Neural cell (in vitro differentiated cells): ENCODE data around the gene ZIC4. TPM values are rescaled to one million over a fixed set of nuclear protein-coding genes. Genes with fewer than 3 reads are reported as not detected.

Experiments used
- H2AFZ ChIP-seq: fragments of 200-600, 300-800 bp; sonication (generic), shearing (Covaris generic); 2 replicates; pipeline ENCODE4 v1.6.0; 2014; ENCODE audit warnings: low read depth, mild to moderate bottlenecking, antibody characterized with exemption, low read length, moderate library complexity
- H3F3A ChIP-seq: fragments of 200-600 bp; shearing (Covaris generic); 2 replicates; pipeline ENCODE4 v1.6.1; 2016; ENCODE audit warnings: mild to moderate bottlenecking, moderate library complexity, mixed read lengths, antibody characterized with exemption, low read length; ENCODE audit not compliant: insufficient read depth, poor library complexity, severe bottlenecking
- H3K27ac ChIP-seq: fragments of 200-600, 300-800 bp; sonication (generic), shearing (Covaris generic); 2 replicates; pipeline ENCODE4 v1.5.1; 2014; ENCODE audit warnings: mild to moderate bottlenecking, low read length, moderate library complexity
- H3K27me3 ChIP-seq: fragments of 300-800, 200-600 bp; sonication (generic), shearing (Covaris generic); 2 replicates; pipeline ENCODE4 v1.6.0; 2014; ENCODE audit warnings: mild to moderate bottlenecking, low read depth, low read length, moderate library complexity; ENCODE audit not compliant: insufficient read depth
- H3K36me3 ChIP-seq: fragments of 300-800, 200-600 bp; sonication (generic), shearing (Covaris generic); 2 replicates; pipeline ENCODE4 v1.5.1; 2014; ENCODE audit warnings: mild to moderate bottlenecking, antibody characterized with exemption, low read length, moderate library complexity; ENCODE audit not compliant: insufficient read depth
- H3K4me2 ChIP-seq: fragments of 300-800, 200-600 bp; sonication (generic), shearing (Covaris generic); 2 replicates; pipeline ENCODE4 v1.6.0; 2014; ENCODE audit warnings: mild to moderate bottlenecking, low read length
- H3K4me3 ChIP-seq: fragments of 300-800, 200-600 bp; sonication (generic), shearing (Covaris generic); 2 replicates; pipeline ENCODE4 v1.5.1; 2014; ENCODE audit warnings: mild to moderate bottlenecking, low read length, moderate library complexity
- H3K79me2 ChIP-seq: fragments of 200-600 bp; shearing (Covaris generic); replicated peaks from 2 replicates; pipeline ENCODE4 v1.6.0; 2014; ENCODE audit warnings: mild to moderate bottlenecking, low read length, moderate library complexity; ENCODE audit not compliant: insufficient read depth
- H3K9ac ChIP-seq: fragments of 300-800, 200-600 bp; sonication (generic), shearing (Covaris generic); 2 replicates; pipeline ENCODE4 v1.6.1; 2016; ENCODE audit warnings: mild to moderate bottlenecking, low read length, mixed read lengths
- H3K9me2 ChIP-seq: fragments of 200-600 bp; shearing (Covaris generic); 2 replicates; pipeline ENCODE4 v1.6.1; 2016; ENCODE audit warnings: mild to moderate bottlenecking, low read length, mixed read lengths; ENCODE audit not compliant: insufficient read depth
- H3K9me3 ChIP-seq: fragments of 200-600, 300-800 bp; sonication (generic), shearing (Covaris generic); 2 replicates; pipeline ENCODE4 v1.6.1; 2016; ENCODE audit warnings: mild to moderate bottlenecking, mixed run types, low read length, moderate library complexity, mixed read lengths
- H4K20me1 ChIP-seq: fragments of 200-600 bp; shearing (Covaris generic); 2 replicates; pipeline ENCODE4 v1.6.1; 2016; ENCODE audit warnings: mild to moderate bottlenecking, mixed run types; ENCODE audit not compliant: insufficient read depth
- CTCF ChIP-seq: fragments of 450-650 bp; IDR thresholded peaks from 2 replicates; pipeline ENCODE4 v1.5.1; 2014; ENCODE audit warnings: antibody characterized with exemption, mild to moderate bottlenecking, moderate library complexity; ENCODE audit not compliant: poor library complexity, severe bottlenecking
- EP300 ChIP-seq: fragments of 450-650 bp; conservative IDR thresholded peaks from 2 replicates; pipeline ENCODE4 v1.6.1; 2014; ENCODE audit warnings: antibody characterized with exemption, mild to moderate bottlenecking, moderate library complexity; ENCODE audit not compliant: poor library complexity, severe bottlenecking
- EZH2 ChIP-seq: fragments of 200-600, 300-800 bp; shearing (Covaris generic), sonication (generic); IDR thresholded peaks from 2 replicates; pipeline ENCODE4 v1.6.1; 2014; ENCODE audit warnings: antibody characterized with exemption, low read length, borderline replicate concordance, mild to moderate bottlenecking; ENCODE audit not compliant: insufficient read depth, poor library complexity, severe bottlenecking
- MXI1 ChIP-seq: fragments of 450-650 bp; conservative IDR thresholded peaks from 2 replicates; pipeline ENCODE4 v1.6.1; 2014; ENCODE audit warnings: antibody characterized with exemption, mild to moderate bottlenecking; ENCODE audit not compliant: poor library complexity, severe bottlenecking
- POLR2AphosphoS5 ChIP-seq: IDR thresholded peaks from 2 replicates; pipeline ENCODE4 v1.6.1; 2012
- RAD21 ChIP-seq: fragments of 450-650 bp; conservative IDR thresholded peaks from 2 replicates; pipeline ENCODE4 v1.6.1; 2014; ENCODE audit warnings: antibody characterized with exemption, mild to moderate bottlenecking, moderate library complexity
- SMC3 ChIP-seq: fragments of 450-650 bp; conservative IDR thresholded peaks from 2 replicates; pipeline ENCODE4 v1.6.1; 2014; ENCODE audit warnings: antibody characterized with exemption, mild to moderate bottlenecking, moderate library complexity; ENCODE audit not compliant: poor library complexity
- TAF1 ChIP-seq: IDR thresholded peaks from 2 replicates; pipeline ENCODE4 v1.6.1; 2012; ENCODE audit warnings: low read depth
- polyA plus RNA-seq: library from polyadenylated mRNA; depleted of rRNA; stranded (reverse); fragments of >200 nt; gene quantifications from 2 replicates; pipeline ENCODE4 v1.2.3, GENCODE V29; 2014
- TF ChIP-seq, protein P1 (sequence below): IDR thresholded peaks from 2 replicates; pipeline ENCODE4 v1.6.1; 2012; ENCODE audit warnings: borderline replicate concordance

The ZIC4 gene
- polyA plus RNA-seq, 1 donor from 2014 or later: 8.6 TPM

DNA sequence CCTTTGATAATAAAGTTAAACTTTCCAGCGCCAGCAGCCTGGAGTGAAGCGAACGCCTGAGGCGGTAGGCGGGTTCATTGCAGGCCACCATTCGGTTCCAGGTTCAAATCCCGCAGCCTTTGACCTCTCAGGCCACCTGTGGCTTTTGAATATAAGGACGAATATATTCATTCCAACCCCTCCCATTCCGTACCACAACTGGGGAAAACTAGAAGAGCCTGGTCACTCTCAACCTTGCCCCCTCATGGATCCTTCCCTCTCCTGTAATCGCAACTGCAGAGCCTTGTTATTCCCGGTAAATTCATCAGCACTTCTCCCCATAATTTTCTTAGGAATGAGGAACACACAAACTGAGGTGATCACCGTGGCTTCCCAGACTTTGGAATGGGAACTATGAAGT lies 35.2 kb downstream of the ZIC4 start:
- H4K20me1 ChIP-seq: no peaks in the 10 kb centered on the region
- no peak overlapping the region for H3K4me2 ChIP-seq
- no peak overlapping the region for H3K4me3 ChIP-seq

GRCh38 chr3:147370349-147370748 lies 36.0 kb downstream of the ZIC4 start:
- TF ChIP-seq TAF1: no peak
- TF ChIP-seq, protein P1, sequence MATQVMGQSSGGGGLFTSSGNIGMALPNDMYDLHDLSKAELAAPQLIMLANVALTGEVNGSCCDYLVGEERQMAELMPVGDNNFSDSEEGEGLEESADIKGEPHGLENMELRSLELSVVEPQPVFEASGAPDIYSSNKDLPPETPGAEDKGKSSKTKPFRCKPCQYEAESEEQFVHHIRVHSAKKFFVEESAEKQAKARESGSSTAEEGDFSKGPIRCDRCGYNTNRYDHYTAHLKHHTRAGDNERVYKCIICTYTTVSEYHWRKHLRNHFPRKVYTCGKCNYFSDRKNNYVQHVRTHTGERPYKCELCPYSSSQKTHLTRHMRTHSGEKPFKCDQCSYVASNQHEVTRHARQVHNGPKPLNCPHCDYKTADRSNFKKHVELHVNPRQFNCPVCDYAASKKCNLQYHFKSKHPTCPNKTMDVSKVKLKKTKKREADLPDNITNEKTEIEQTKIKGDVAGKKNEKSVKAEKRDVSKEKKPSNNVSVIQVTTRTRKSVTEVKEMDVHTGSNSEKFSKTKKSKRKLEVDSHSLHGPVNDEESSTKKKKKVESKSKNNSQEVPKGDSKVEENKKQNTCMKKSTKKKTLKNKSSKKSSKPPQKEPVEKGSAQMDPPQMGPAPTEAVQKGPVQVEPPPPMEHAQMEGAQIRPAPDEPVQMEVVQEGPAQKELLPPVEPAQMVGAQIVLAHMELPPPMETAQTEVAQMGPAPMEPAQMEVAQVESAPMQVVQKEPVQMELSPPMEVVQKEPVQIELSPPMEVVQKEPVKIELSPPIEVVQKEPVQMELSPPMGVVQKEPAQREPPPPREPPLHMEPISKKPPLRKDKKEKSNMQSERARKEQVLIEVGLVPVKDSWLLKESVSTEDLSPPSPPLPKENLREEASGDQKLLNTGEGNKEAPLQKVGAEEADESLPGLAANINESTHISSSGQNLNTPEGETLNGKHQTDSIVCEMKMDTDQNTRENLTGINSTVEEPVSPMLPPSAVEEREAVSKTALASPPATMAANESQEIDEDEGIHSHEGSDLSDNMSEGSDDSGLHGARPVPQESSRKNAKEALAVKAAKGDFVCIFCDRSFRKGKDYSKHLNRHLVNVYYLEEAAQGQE: no peak
- no peak for TF ChIP-seq MXI1
- TF ChIP-seq RAD21: no peak
- TF ChIP-seq EP300: no peak
- no peak for TF ChIP-seq POLR2AphosphoS5
- TF ChIP-seq EZH2: no peak
- no peak for TF ChIP-seq SMC3
- no peak for TF ChIP-seq CTCF
- Histone ChIP-seq H3K9me2 (no peaks in the 10 kb centered on the region), H3K4me3 (no peak overlapping the region), H3K27ac (no peak overlapping the region), H3F3A (no peaks in the 10 kb centered on the region), H3K4me2 (no peak overlapping the region), H4K20me1 (no peaks in the 10 kb centered on the region), H3K36me3 (no peaks in the 10 kb centered on the region), H3K79me2 (no peaks in the 10 kb centered on the region), H3K9me3 (no peaks in the 10 kb centered on the region), H3K27me3 (peaks cover 75% of the 10 kb centered on the region), H3K9ac (no peak overlapping the region), H2AFZ (no peak overlapping the region)

More for the DNA sequence above, 35.2 kb downstream of the ZIC4 start:
- H3K27ac ChIP-seq: no peak overlapping the region
- H3K36me3 ChIP-seq: no peaks in the 10 kb centered on the region
- no peak overlapping the region for H2AFZ ChIP-seq
- no peaks in the 10 kb centered on the region for H3K9me2 ChIP-seq
- no peaks in the 10 kb centered on the region for H3F3A ChIP-seq
- H3K27me3 ChIP-seq: peaks cover 75% of the 10 kb centered on the region
- H3K79me2 ChIP-seq: no peaks in the 10 kb centered on the region
- TF ChIP-seq EZH2 (no peak), TAF1 (no peak), RAD21 (no peak), POLR2AphosphoS5 (no peak), EP300 (no peak), SMC3 (no peak), MXI1 (no peak), CTCF (no peak)
- TF ChIP-seq, protein P1: no peak
- H3K9me3 ChIP-seq: no peaks in the 10 kb centered on the region
- H3K9ac ChIP-seq: no peak overlapping the region
